NB4 (cell line): ENCODE data around the gene FAM20A.

Experiments
- CTCF ChIP-seq: IDR thresholded peaks from one replicate; pipeline ENCODE4 v1.5.1; 2012; ENCODE audit warnings: low read depth, low read length
- MYC ChIP-seq: IDR thresholded peaks from 2 replicates; pipeline ENCODE4 v1.6.1; 2011; ENCODE audit warnings: low read depth, low read length
- POLR2A ChIP-seq: IDR thresholded peaks from 2 replicates; pipeline ENCODE4 v1.6.1; 2011; ENCODE audit warnings: mild to moderate bottlenecking; ENCODE audit not compliant: insufficient read length; ENCODE audit errors: extremely low read depth

GRCh38 chr17:68592009-68592408, 9.2 kb downstream of the FAM20A start:
- TF ChIP-seq CTCF (no peak), MYC (no peak), POLR2A (no peak)
